ENCODE results near the gene ARPP21.

The ARPP21 gene

GRCh38 chr3:35670408-35670965, 31.2 kb downstream of the ARPP21 start:
- TF ChIP-seq CTCF (IDR thresholded peaks at IDR 0.05): no peak

GRCh38 chr3:35671483-35671882, 32.2 kb downstream of the ARPP21 start:
- TF ChIP-seq CTCF (IDR thresholded peaks at IDR 0.05): no peak

- TF ChIP-seq CTCF (IDR thresholded peaks at IDR 0.05): no peak
Measured at GRCh38 chr3:35673017-35673416, 33.7 kb downstream of the ARPP21 start.

- TF ChIP-seq CTCF (IDR thresholded peaks at IDR 0.05): no peak
Measured at GRCh38 chr3:35674451-35675109, 35.3 kb downstream of the ARPP21 start.

- no peak for TF ChIP-seq CTCF (IDR thresholded peaks at IDR 0.05)
Measured at GRCh38 chr3:35675206-35675605, 35.9 kb downstream of the ARPP21 start.

- TF ChIP-seq CTCF (IDR thresholded peaks at IDR 0.05): no peak
Measured at GRCh38 chr3:35675621-35676020, 36.3 kb downstream of the ARPP21 start.

GRCh38 chr3:35677797-35678196, 38.5 kb downstream of the ARPP21 start:
- no peak for TF ChIP-seq CTCF (IDR thresholded peaks at IDR 0.05)

All from LNCAP (cell line).